GM11168 (cell line): ENCODE results near the gene LMF1.
"Not testable (repeated sequence)": the region's sequence is repeated elsewhere in the genome, so short reads cannot be mapped to it uniquely, and the experiment has no call there.

ENCODE experiments used
- in situ Hi-C: fragments of 300-500 bp; cut with MboI; formaldehyde crosslinking; loops from one replicate; pipeline ENCODE4 v1.12.0; 2022; ENCODE audit warnings: low sequenced_read_pairs; ENCODE audit not compliant: unreplicated experiment

LMF1 gene

GRCh38 chr16:873889-874288 lies 96.9 kb downstream of the LMF1 start:
- in situ Hi-C loops = no loop called here

DNA sequence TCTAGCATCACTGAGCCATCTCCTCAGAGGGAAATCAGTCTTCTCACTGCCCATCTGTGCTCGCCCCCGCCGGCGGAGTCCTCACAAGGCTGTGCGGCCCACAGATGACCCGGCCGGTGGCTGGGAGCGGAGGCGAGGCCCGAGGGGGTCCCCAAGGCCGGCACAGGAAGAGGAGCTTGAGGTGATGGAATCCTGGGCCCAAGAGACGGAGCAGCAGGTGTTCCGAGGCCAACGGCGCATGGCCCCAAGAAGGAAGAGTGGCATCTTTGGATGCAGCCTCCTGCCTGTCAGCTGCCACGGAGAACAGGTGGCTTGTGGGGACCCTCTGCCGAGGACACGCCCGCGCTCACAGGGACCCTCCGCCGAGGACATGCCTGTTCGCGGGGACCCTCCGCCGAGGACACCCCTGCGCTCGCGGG lies 97.5 kb downstream of the LMF1 start:
- in situ Hi-C loops = no loop called here

GRCh38 chr16:872436-873242 lies 98.1 kb downstream of the LMF1 start:
- in situ Hi-C loops = no loop called here

- in situ Hi-C loops = no loop called here
Measured at GRCh38 chr16:871562-872345, 99.0 kb downstream of the LMF1 start.

- in situ Hi-C loops = no loop called here
Measured at GRCh38 chr16:870856-871561, 99.8 kb downstream of the LMF1 start.

GRCh38 chr16:869823-870641 lies 100.8 kb downstream of the LMF1 start:
- in situ Hi-C loops = no loop called here

- in situ Hi-C loops = no loop called here
Measured at GRCh38 chr16:868846-869822, 101.7 kb downstream of the LMF1 start.

DNA sequence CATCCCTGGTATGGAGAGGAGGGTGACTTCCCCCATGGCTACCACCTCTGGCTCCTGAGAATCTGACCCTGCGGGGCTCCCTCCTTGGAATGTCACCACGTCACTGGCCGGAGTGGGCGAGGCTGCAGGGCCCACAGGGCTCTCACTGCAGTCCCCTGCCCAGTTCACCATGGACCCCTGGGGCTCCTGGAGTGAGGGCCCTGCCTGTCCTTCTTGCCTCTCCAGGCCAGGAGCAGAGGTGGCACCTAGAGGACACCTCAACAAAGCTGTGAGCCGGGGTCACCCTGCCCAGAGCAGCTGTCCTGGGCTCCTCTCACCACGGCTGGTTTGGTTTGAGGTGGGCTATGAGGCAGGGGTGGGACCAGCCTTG lies 102.4 kb downstream of the LMF1 start:
- in situ Hi-C loops = no loop called here

GRCh38 chr16:867421-868385 lies 103.1 kb downstream of the LMF1 start:
- in situ Hi-C loops = no loop called here

GRCh38 chr16:866252-866896 lies 104.4 kb downstream of the LMF1 start:
- in situ Hi-C loops = no loop called here

GRCh38 chr16:865026-865425 lies 105.8 kb downstream of the LMF1 start:
- in situ Hi-C loops = no loop called here

DNA sequence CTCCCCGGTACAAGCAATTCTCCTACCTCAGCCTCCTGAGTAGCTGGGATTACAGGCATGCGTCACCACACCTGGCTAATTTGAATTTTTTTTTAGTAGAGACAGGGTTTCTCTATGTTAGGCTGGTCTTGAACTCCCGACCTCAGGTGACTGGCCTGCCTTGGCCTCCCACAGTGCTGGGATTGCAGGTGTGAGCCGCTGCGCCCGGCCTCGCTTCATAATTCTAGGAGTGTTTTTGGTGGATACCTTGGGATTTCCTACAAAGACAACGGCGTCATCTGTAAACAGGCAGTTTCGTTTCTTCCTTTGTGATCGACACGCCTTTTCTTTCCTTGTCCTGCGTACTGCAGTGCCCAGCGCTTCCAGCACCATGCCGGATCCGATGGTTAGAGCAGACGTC lies 109.3 kb downstream of the LMF1 start:
- in situ Hi-C loops = no loop called here

DNA sequence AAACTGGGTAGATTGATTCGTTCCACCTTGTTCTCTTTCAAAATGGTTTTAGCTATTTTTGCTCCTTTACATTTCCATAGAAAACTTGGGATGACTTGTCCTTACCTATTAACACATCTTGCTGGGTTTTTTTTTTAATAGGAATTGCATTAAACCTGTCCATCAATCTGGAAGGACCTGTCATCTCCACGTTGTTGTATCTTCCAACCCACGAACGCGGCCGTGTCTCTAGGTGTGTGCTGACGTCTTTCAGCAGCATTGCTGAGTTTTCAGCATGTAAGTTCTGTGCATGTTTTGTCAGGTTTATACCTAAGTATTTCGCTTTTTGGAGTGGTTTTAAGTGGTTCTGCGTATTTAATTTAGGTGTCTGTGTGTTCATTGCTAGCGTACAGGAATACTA lies 109.9 kb downstream of the LMF1 start:
- in situ Hi-C loops = no loop called here

DNA sequence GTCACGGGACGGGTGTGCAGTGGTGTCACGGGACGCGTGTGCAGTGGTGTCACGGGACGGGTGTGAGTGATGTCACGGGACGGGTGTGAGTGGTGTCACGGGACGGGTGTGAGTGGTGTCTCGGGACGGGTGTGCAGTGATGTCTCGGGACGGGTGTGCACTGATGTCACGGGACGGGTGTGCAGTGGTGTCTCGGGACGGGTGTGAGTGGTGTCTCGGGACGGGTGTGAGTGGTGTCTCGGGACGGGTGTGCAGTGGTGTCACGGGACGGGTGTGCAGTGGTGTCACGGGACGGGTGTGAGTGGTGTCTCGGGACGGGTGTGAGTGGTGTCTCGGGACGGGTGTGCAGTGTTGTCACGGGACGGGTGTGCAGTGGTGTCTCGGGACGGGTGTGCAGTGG lies 111.8 kb downstream of the LMF1 start:
- in situ Hi-C loops = not testable (repeated sequence)

DNA sequence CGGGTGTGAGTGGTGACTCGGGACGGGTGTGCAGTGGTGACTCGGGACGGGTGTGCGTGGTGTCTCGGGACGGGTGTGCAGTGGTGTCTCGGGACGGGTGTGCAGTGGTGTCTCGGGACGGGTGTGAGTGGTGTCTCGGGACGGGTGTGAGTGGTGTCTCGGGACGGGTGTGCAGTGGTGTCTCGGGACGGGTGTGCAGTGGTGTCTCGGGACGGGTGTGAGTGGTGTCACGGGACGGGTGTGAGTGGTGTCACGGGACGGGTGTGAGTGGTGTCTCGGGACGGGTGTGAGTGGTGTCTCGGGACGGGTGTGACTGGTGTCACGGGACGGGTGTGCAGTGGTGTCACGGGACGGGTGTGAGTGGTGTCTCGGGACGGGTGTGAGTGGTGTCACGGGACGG lies 112.3 kb downstream of the LMF1 start:
- in situ Hi-C loops = not testable (repeated sequence)

- in situ Hi-C loops = no loop called here
Measured at GRCh38 chr16:856811-857210, 114.0 kb downstream of the LMF1 start.

DNA sequence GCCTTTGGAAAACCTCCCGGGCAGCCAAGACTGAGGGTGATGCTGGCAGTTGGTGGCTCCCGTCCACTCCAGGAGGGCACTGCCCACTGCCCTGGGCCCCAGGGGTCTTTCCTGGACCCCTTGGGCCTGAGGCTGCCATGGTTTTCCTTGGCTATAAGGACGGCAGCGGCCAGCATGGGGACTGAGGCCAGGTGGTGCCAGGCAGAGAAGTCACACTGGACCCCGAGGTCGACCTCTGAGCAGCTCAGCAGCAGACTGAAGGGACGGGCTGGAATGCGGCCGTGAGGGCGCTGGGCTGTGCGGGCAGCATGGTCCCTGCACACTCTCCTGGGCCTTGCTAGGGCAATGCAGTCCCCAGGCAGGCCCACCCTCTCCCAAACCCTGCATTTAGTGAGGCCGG lies 114.7 kb downstream of the LMF1 start:
- in situ Hi-C loops = no loop called here
